Fibroblast of villous mesenchyme (primary cell): Measurements from ENCODE around the gene GPR37L1. TPM values are rescaled to one million over a fixed set of nuclear protein-coding genes. Genes with fewer than 3 reads are reported as not detected.
A peak's percentile ranks its signal among the peaks of the same experiment; 100 is the strongest.
"Not testable (repeated sequence)": the region's sequence is repeated elsewhere in the genome, so short reads cannot be mapped to it uniquely, and the experiment has no call there.

Source experiments
- DNase-seq: peaks from one replicate; pipeline ENCODE4 v3.0.0-alpha.2; 2010; ENCODE audit warnings: low read depth
- H3K4me3 ChIP-seq: 2 replicates; pipeline ENCODE4 v1.5.1; 2011; ENCODE audit warnings: low read depth, mild to moderate bottlenecking, low read length
- total RNA-seq: library from RNA; depleted of rRNA; stranded (reverse); fragments of >200 nt; gene quantifications from 2 replicates; pipeline ENCODE4 v1.2.3, GENCODE V29; 2012
- TF ChIP-seq, protein P1 (sequence below): IDR thresholded peaks from 2 replicates; pipeline ENCODE4 v1.5.1; 2012; ENCODE audit warnings: low read depth, mild to moderate bottlenecking, low read length; ENCODE audit not compliant: insufficient read depth

Gene GPR37L1
- total RNA-seq, 1 donor: under 0.01 TPM

DNA sequence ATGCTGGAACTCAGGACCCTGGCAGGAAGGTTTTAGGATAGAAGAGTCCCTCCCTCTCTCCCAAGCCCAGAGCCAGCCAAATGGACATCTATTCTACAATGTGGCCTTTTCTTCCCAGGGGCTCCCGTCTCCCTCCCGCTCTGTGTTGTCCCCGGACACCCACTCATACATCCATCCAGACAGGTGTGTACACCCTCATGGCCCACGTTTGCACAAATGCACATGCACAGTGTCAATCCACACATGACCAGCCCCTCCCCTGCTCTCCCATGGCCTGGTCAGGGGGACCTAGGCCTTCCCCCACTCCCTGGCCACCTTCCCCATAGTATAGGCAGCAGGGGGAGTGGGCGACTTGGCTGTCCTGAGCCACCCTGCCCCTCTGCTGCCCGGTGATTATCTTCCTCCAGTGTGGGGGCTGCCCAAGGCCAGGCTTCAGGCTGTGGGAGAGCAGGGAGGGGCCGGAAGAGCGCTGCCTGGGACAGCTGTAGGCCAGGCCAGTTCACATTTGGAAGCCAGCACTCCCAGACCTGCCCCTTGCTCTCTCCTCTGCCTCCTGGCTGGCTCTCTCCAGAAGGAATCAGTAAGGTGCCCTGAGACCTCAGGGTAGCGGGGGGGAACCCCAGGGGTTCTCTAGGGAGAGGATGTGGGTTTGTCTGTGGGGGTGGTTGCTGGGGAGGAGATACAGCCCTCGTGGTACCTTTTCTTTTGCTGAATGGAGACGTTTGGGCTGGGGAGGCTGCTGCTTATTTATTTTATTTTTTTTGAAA lies 41.7 kb downstream of the GPR37L1 start:
- TF ChIP-seq, protein P1, sequence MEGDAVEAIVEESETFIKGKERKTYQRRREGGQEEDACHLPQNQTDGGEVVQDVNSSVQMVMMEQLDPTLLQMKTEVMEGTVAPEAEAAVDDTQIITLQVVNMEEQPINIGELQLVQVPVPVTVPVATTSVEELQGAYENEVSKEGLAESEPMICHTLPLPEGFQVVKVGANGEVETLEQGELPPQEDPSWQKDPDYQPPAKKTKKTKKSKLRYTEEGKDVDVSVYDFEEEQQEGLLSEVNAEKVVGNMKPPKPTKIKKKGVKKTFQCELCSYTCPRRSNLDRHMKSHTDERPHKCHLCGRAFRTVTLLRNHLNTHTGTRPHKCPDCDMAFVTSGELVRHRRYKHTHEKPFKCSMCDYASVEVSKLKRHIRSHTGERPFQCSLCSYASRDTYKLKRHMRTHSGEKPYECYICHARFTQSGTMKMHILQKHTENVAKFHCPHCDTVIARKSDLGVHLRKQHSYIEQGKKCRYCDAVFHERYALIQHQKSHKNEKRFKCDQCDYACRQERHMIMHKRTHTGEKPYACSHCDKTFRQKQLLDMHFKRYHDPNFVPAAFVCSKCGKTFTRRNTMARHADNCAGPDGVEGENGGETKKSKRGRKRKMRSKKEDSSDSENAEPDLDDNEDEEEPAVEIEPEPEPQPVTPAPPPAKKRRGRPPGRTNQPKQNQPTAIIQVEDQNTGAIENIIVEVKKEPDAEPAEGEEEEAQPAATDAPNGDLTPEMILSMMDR: no peak
- H3K4me3 ChIP-seq: no peak overlapping the region
- no peak for DNase-seq

DNA sequence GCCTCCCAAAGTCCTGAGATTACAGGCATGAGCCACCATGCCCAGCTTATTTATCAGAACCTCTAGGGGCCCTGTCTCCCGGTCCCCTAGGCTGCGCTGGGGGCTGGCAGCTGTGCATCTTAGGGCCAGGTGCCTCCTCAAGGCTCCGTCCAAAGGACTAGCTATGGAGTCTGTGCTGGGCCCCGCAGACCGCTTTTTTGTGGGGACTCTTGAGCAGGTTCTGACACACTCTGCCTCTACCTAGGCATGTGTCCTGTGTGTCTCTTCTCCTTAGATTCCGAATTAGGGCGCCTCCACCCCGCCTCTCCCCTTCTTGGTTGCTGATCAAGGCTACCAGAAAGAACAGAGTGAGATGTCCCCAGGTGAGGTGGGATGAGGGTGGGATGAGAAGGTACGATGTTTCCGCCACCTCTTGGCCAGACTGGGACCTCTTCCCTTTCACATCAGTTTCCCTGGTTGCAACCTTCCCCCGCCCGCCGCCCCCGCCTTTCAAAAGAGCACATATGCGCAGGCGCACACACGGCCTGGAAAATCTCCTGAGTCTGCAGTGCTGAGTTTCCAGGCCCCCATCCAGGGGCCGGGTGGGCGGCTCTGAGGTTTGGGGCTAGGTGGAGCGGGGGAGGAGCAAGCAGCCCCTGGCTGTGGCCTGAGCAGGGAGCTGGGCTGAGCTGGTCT lies 42.7 kb downstream of the GPR37L1 start:
- TF ChIP-seq, protein P1: no peak
- DNase-seq: no peak
- H3K4me3 ChIP-seq: no peak overlapping the region

DNA sequence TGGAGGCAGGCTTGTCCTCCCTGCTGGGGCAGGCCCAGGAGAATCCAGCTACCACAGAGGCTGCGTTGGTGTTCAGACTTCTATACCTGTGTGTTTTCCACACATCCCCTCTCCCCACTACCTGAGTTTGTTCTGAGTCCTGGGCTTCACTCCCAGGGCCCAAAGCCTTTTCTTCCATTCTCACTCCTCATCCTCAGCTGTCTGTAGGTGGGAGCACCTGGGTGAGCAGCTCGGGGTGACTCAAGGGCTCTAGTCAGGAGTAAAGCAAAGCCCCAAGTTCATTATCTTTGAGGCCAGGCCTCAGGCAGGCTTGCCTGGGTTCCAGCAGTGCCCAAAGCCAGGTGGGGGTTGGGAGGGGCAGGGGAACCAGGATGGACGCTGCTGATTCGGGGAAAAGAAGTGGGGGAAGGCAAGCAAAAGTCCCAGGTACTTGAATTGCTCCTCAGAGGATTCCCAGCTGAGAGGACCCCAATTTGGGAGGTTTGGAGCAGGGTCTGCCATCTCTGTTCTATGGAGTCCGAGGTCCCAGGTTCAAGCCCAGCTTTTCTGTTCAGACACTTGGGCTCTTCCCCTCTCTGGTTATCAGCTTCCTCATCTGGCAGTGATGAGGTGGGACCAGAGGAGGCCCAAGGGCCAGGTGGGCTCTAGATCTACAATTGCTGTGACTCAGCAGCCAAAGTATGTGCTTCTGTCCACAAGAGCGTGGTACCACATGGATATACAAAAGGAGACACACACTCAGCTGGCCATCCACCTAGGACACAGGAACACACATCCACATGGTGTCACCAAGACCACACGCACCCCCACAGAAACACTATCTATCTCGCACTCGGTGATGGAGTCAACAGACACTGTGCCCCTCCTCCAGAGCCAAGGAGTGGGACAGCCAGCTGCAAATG lies 43.5 kb downstream of the GPR37L1 start:
- H3K4me3 ChIP-seq: no peak overlapping the region
- TF ChIP-seq, protein P1: no peak
- DNase-seq: no peak

DNA sequence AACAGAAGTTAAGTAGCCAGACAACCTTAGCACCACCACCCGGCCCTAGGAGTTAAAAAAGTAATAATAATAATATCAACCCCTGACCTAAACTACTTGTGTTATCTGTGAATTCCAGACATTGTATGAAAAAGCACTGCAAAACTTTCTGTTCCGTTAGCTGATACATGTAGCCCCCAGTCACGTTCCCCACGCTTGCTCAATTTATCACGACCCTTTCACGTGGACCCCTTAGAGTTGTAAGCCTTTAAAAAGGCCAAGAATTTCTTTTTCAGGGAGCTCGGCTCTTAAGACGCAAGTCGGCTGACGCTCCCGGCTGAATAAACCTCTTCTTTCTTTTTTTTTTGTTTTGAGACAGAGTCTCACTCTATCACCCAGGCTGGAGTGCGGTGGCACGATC lies 44.3 kb downstream of the GPR37L1 start:
- not testable (repeated sequence) for DNase-seq, H3K4me3 ChIP-seq

DNA sequence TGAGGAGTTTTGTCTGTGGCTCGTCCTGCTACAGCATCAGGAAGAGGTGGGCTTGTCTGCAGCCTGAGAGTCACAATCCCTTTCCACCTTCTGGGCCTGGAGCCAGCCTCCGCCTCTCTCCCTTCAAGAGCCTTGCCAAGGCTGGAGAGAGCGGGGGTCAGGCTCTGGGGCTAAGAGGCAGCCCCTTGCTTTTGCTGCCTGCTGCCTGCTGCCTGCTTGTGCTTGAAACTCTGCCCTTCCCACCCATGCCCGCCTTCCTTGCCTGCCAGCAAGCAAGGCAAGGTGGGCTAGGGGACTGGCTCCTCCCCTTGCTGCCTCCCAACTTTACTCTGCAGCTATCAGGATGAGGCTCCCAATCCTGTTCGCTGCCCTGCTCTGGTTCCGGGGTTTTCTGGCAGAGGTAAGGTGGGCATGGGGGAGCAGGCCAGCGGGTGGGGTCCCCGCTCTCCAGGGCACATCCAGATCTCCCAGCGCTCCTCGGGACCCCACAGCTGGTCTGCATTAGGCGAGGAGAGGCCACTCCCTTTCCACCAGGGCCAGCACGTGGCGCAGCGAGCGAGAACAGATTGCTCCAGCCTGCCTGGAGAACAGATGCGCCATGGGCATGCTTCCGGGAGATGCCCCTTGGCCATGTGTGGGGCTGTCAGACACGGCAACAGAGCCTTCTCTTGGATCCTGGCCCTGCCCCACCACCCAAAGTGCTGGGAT lies 45.1 kb downstream of the GPR37L1 start:
- TF ChIP-seq, protein P1: no peak
- H3K4me3 ChIP-seq: no peak overlapping the region
- peak; percentile 60 for DNase-seq

DNA sequence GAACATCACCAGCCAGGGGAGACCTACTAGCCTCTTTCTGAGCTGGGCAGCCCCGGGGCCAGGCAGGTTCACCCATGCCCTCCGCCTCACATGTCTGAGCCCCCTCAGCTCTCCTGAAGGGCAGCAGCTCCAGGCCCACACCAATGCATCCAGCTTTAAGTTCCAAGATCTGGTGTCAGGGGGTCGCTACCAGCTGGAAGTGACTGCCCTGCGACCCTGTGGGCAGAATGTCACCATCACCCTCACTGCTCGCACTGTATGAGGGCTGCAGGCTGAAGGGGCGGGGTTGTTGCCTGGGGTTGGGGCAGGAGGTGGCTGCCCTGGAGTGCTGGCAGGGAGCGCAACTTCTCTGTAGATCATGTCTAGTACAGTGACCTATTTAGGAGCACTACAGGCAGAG lies 46.1 kb downstream of the GPR37L1 start:
- no peak overlapping the region for H3K4me3 ChIP-seq
- TF ChIP-seq, protein P1: no peak
- no peak for DNase-seq
